Measurements from ENCODE around the gene S100A13.

- TF ChIP-seq CTCF (conservative IDR thresholded peaks at IDR 0.05 in 1 of 2, IDR thresholded peaks at IDR 0.05 in 1 of 2; ENCODE audit: low read depth in 1 of 2, low read length in 2 of 2): no peak
- no peak for TF ChIP-seq EZH2 (IDR thresholded peaks at IDR 0.05; ENCODE audit: low read length, missing control alignments)
These were observed 12.4 kb downstream of the S100A13 start for GRCh38 chr1:153614906-153615305.

Data from fibroblast of lung (primary cell).